NT2/D1 (cell line): ENCODE data around the gene GLCE.

Experiments used
- DNase-seq: peaks from one replicate; pipeline ENCODE4 v3.0.0-alpha.2; 2011; ENCODE audit warnings: low read depth, low spot score
- H3K27me3 ChIP-seq: 2 replicates; pipeline ENCODE4 v1.6.0; 2011; ENCODE audit warnings: mild to moderate bottlenecking; ENCODE audit not compliant: insufficient read length, insufficient read depth
- H3K36me3 ChIP-seq: 2 replicates; pipeline ENCODE4 v1.6.1; 2011; ENCODE audit warnings: mild to moderate bottlenecking, low read length, mixed read lengths; ENCODE audit not compliant: insufficient read depth, insufficient read length
- H3K4me1 ChIP-seq: 2 replicates; pipeline ENCODE4 v1.5.1; 2011; ENCODE audit not compliant: insufficient read depth, insufficient read length
- H3K4me3 ChIP-seq: 2 replicates; pipeline ENCODE4 v1.5.1; 2011; ENCODE audit warnings: low read depth; ENCODE audit not compliant: insufficient read length
- H3K9ac ChIP-seq: 2 replicates; pipeline ENCODE4 v1.6.0; 2011; ENCODE audit warnings: low read depth; ENCODE audit not compliant: insufficient read length
- H3K9me3 ChIP-seq: 2 replicates; pipeline ENCODE4 v1.5.1; 2011; ENCODE audit warnings: mild to moderate bottlenecking, low read length; ENCODE audit not compliant: insufficient read depth
- SUZ12 ChIP-seq: IDR thresholded peaks from 2 replicates; pipeline ENCODE4 v1.6.1; 2011; ENCODE audit not compliant: insufficient read length, insufficient read depth; ENCODE audit errors: extremely low read depth
- YY1 ChIP-seq: IDR thresholded peaks from 2 replicates; pipeline ENCODE4 v1.6.1; 2011; ENCODE audit not compliant: insufficient read length, insufficient read depth
- ZNF274 ChIP-seq: IDR thresholded peaks from 2 replicates; pipeline ENCODE4 v1.6.1; 2011; ENCODE audit warnings: mild to moderate bottlenecking, low read depth, low read length

Gene GLCE

GRCh38 chr15:69302929-69303328 is 142.5 kb downstream of the GLCE start:
- DNase-seq: no peak
- H3K36me3 ChIP-seq: no peaks in the 10 kb centered on the region
- peaks cover 36% of the 10 kb centered on the region for H3K27me3 ChIP-seq
- H3K4me3 ChIP-seq: no peak overlapping the region
- TF ChIP-seq YY1 (no peak), SUZ12 (no peak), ZNF274 (no peak)
- H3K4me1 ChIP-seq: peaks cover 13% of the 10 kb centered on the region
- no peak overlapping the region for H3K9ac ChIP-seq
- H3K9me3 ChIP-seq: no peaks in the 10 kb centered on the region

DNA sequence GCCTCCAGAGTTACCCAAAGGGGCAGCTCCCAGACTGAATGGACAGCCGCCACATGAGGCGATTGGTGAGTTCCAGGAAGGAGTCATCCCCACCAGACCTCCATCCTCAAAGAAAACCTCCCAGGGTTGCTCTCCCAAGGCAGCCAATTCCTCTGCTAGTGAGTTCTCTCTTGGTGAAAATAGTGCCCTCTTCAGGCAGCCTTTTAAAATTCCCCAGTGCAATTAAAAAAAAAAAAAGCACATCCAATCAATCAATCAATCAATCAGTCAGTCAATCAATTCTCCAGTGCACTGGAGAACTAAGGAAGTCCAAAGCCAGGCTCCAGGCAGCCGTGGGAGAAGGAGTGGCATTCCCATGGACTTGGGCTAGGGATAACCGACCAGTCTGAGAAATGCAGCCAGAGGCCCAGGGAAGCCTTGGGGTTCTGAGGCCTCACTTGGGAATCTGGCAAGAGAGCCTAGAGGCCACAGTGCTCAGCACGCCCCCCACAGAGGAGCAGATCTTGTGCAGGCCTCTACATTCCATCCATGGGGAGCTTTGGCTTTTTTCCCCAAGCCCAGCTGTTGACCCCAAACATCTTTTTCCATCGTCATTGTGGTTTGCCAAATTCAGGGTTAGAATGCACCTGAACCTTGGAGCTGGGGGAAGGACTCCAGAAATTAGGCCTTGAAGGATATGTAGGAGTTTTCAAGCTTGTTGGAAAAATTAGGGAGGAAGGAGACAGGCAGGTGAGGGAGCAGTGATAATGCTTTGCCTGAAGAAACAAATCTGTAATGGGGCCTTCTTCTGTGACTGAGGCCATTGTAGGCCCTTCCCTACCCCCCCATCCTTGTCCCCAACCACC is 143.1 kb downstream of the GLCE start:
- peaks cover 30% of the 10 kb centered on the region for H3K27me3 ChIP-seq
- H3K4me1 ChIP-seq: peaks cover 8% of the 10 kb centered on the region
- no peaks in the 10 kb centered on the region for H3K9me3 ChIP-seq
- no peak for DNase-seq
- H3K4me3 ChIP-seq: no peak overlapping the region
- TF ChIP-seq ZNF274 (no peak), SUZ12 (no peak), YY1 (no peak)
- no peaks in the 10 kb centered on the region for H3K36me3 ChIP-seq
- no peak overlapping the region for H3K9ac ChIP-seq

- Histone ChIP-seq H3K27me3 (peaks cover 24% of the 10 kb centered on the region), H3K36me3 (no peaks in the 10 kb centered on the region)
Observed at GRCh38 chr15:69304182-69304545, 143.7 kb downstream of the GLCE start.

GRCh38 chr15:69305204-69305931 is 144.9 kb downstream of the GLCE start:
- peaks cover 12% of the 10 kb centered on the region for H3K27me3 ChIP-seq
- no peaks in the 10 kb centered on the region for H3K36me3 ChIP-seq
- TF ChIP-seq SUZ12 (no peak), YY1 (no peak), ZNF274 (no peak)
- no peaks in the 10 kb centered on the region for H3K9me3 ChIP-seq
- no peak overlapping the region for H3K9ac ChIP-seq
- peaks cover 3% of the 10 kb centered on the region for H3K4me1 ChIP-seq
- no peak for DNase-seq
- no peak overlapping the region for H3K4me3 ChIP-seq

More at GRCh38 chr15:69304182-69304545, 143.7 kb downstream of the GLCE start:
- Histone ChIP-seq H3K9ac (no peak overlapping the region), H3K9me3 (no peaks in the 10 kb centered on the region), H3K4me1 (peaks cover 7% of the 10 kb centered on the region), H3K4me3 (no peak overlapping the region)
- no peak for DNase-seq
- TF ChIP-seq SUZ12: no peak
- no peak for TF ChIP-seq YY1
- TF ChIP-seq ZNF274: no peak

GRCh38 chr15:69305933-69306568 is 145.6 kb downstream of the GLCE start:
- H3K27me3 ChIP-seq: peaks cover 10% of the 10 kb centered on the region
- no peaks in the 10 kb centered on the region for H3K9me3 ChIP-seq
- DNase-seq: no peak
- no peak overlapping the region for H3K4me3 ChIP-seq
- TF ChIP-seq ZNF274: no peak
- no peak for TF ChIP-seq SUZ12
- TF ChIP-seq YY1: no peak
- H3K9ac ChIP-seq: no peak overlapping the region
- H3K4me1 ChIP-seq: peaks cover 3% of the 10 kb centered on the region
- H3K36me3 ChIP-seq: no peaks in the 10 kb centered on the region

- no peaks in the 10 kb centered on the region for H3K9me3 ChIP-seq
- no peak for TF ChIP-seq YY1
- no peak for TF ChIP-seq ZNF274
- TF ChIP-seq SUZ12: no peak
- no peak overlapping the region for H3K9ac ChIP-seq
- H3K4me1 ChIP-seq: peaks cover 3% of the 10 kb centered on the region
- no peaks in the 10 kb centered on the region for H3K36me3 ChIP-seq
- no peaks in the 10 kb centered on the region for H3K27me3 ChIP-seq
- DNase-seq: no peak
- no peak overlapping the region for H3K4me3 ChIP-seq
Observed at GRCh38 chr15:69307939-69308338, 147.5 kb downstream of the GLCE start.

DNA sequence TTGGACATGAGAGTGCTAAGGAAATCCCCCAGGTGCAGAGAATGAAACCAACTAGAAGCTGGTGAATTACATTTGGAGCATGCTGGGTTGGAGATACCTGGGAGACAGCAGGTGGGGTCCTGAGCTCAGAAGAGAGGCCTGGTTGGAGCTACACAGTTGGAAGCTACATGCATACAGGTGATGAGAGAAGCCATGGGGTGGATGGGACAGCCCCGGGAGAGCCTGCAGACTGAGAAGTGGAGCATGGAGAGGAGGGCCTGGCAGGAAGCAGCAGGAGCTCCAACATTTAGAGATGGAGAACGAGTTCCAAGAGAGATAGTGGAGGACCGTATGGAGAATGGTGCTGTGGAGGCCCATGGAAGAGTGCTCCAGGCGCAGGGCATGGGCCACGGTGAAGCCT is 148.5 kb downstream of the GLCE start:
- no peaks in the 10 kb centered on the region for H3K9me3 ChIP-seq
- H3K4me3 ChIP-seq: no peak overlapping the region
- H3K27me3 ChIP-seq: no peaks in the 10 kb centered on the region
- H3K4me1 ChIP-seq: peaks cover 3% of the 10 kb centered on the region
- no peaks in the 10 kb centered on the region for H3K36me3 ChIP-seq
- no peak overlapping the region for H3K9ac ChIP-seq
- DNase-seq: no peak
- TF ChIP-seq ZNF274 (no peak), YY1 (no peak), SUZ12 (no peak)
